ENCODE data around the gene CSAG1.
"Not testable (repeated sequence)": the region's sequence is repeated elsewhere in the genome, so short reads cannot be mapped to it uniquely, and the experiment has no call there.

CSAG1 gene

GRCh38 chrX:152733261-152733975, at the start of gene CSAG1, which contains the start of gene MAGEA12:
Gene CSAG1 (minus strand): TSS chrX:152733721. CDS start chrX:152732460, 1,261 bp downstream.
Gene MAGEA12 (plus strand): TSS chrX:152733757. CDS start chrX:152736162, 2,405 bp downstream.
- H3K27ac ChIP-seq: no peak within 1 kb of the TSS
- H3K4me3 ChIP-seq: no peak within 1 kb of the TSS

- H3K27ac ChIP-seq, H3K4me3 ChIP-seq: not testable (repeated sequence)
These were observed 36.2 kb upstream of the CSAG1 start, which contains the start of gene MAGEA6 for GRCh38 chrX:152769549-152770289. Gene MAGEA6 (minus strand): TSS chrX:152769689. CDS start chrX:152767650, 2,039 bp downstream.

GRCh38 chrX:152766562-152766961, 33.0 kb upstream of the CSAG1 start:
- not testable (repeated sequence) for H3K27ac ChIP-seq, H3K4me3 ChIP-seq

GRCh38 chrX:152761582-152761981, 28.1 kb upstream of the CSAG1 start:
- H3K4me3 ChIP-seq, H3K27ac ChIP-seq: not testable (repeated sequence)

- not testable (repeated sequence) for H3K4me3 ChIP-seq, H3K27ac ChIP-seq
These were observed 26.0 kb upstream of the CSAG1 start for GRCh38 chrX:152759544-152759943.

GRCh38 chrX:152758918-152759317, 25.4 kb upstream of the CSAG1 start, which contains the start of gene CSAG3:
Gene CSAG3 (plus strand): TSS chrX:152759218.
- not testable (repeated sequence) for H3K27ac ChIP-seq, H3K4me3 ChIP-seq

- not testable (repeated sequence) for H3K4me3 ChIP-seq, H3K27ac ChIP-seq
These were observed 21.4 kb upstream of the CSAG1 start for GRCh38 chrX:152754871-152755270.

GRCh38 chrX:152753686-152754650, 20.4 kb upstream of the CSAG1 start, which contains the start of gene MAGEA2:
Gene MAGEA2 (minus strand): TSS chrX:152753842. CDS start chrX:152751363, 2,479 bp downstream.
- not testable (repeated sequence) for H3K27ac ChIP-seq, H3K4me3 ChIP-seq

- H3K4me3 ChIP-seq: no peak overlapping the region
- H3K27ac ChIP-seq: no peak overlapping the region
These were observed 5.0 kb upstream of the CSAG1 start for GRCh38 chrX:152738560-152738959.

GRCh38 chrX:152736528-152736927, 3.0 kb upstream of the CSAG1 start:
- not testable (repeated sequence) for H3K4me3 ChIP-seq

GRCh38 chrX:152735860-152736511, 2.5 kb upstream of the CSAG1 start:
- H3K27ac ChIP-seq: no peak overlapping the region

More at GRCh38 chrX:152736528-152736927, 3.0 kb upstream of the CSAG1 start:
- H3K27ac ChIP-seq: not testable (repeated sequence)

GRCh38 chrX:152735101-152735500, 1.6 kb upstream of the CSAG1 start:
- Histone ChIP-seq H3K4me3 (no peak overlapping the region), H3K27ac (no peak overlapping the region)

More at GRCh38 chrX:152735860-152736511, 2.5 kb upstream of the CSAG1 start:
- H3K4me3 ChIP-seq: no peak overlapping the region

- H3K4me3 ChIP-seq, H3K27ac ChIP-seq: not testable (repeated sequence)
These were observed 780 bp upstream of the CSAG1 start for GRCh38 chrX:152734143-152734858.

GRCh38 chrX:152725409-152725808, 8.1 kb downstream of the CSAG1 start:
- no peak overlapping the region for H3K4me3 ChIP-seq

GRCh38 chrX:152713815-152714787, 19.4 kb downstream of the CSAG1 start, which contains the start of gene MAGEA2B:
Gene MAGEA2B (plus strand): TSS chrX:152714628. CDS start chrX:152717107, 2,479 bp downstream.
- H3K4me3 ChIP-seq, H3K27ac ChIP-seq: not testable (repeated sequence)

More at GRCh38 chrX:152725409-152725808, 8.1 kb downstream of the CSAG1 start:
- H3K27ac ChIP-seq: no peak overlapping the region

GRCh38 chrX:152713195-152713594, 20.3 kb downstream of the CSAG1 start:
- not testable (repeated sequence) for H3K27ac ChIP-seq, H3K4me3 ChIP-seq

- H3K4me3 ChIP-seq, H3K27ac ChIP-seq: not testable (repeated sequence)
These were observed 24.3 kb downstream of the CSAG1 start, which contains the start of gene CSAG2 for GRCh38 chrX:152709173-152709572. Gene CSAG2 (minus strand): TSS chrX:152709273. CDS start chrX:152709112, 161 bp downstream.

Measured in skin epidermis (tissue), 12 donors.